Right forelimb (tissue), 1 donor: Measurements from ENCODE around the gene ALKBH4.
A peak's percentile ranks its signal among the peaks of the same experiment; 100 is the strongest.
"Not testable (repeated sequence)": the region's sequence is repeated elsewhere in the genome, so short reads cannot be mapped to it uniquely, and the experiment has no call there.

Experiments
- DNase-seq: peaks from one replicate; pipeline ENCODE4 v3.0.0-alpha.2; 2018

The ALKBH4 gene, protein sequence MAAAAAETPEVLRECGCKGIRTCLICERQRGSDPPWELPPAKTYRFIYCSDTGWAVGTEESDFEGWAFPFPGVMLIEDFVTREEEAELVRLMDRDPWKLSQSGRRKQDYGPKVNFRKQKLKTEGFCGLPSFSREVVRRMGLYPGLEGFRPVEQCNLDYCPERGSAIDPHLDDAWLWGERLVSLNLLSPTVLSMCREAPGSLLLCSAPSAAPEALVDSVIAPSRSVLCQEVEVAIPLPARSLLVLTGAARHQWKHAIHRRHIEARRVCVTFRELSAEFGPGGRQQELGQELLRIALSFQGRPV

DNA sequence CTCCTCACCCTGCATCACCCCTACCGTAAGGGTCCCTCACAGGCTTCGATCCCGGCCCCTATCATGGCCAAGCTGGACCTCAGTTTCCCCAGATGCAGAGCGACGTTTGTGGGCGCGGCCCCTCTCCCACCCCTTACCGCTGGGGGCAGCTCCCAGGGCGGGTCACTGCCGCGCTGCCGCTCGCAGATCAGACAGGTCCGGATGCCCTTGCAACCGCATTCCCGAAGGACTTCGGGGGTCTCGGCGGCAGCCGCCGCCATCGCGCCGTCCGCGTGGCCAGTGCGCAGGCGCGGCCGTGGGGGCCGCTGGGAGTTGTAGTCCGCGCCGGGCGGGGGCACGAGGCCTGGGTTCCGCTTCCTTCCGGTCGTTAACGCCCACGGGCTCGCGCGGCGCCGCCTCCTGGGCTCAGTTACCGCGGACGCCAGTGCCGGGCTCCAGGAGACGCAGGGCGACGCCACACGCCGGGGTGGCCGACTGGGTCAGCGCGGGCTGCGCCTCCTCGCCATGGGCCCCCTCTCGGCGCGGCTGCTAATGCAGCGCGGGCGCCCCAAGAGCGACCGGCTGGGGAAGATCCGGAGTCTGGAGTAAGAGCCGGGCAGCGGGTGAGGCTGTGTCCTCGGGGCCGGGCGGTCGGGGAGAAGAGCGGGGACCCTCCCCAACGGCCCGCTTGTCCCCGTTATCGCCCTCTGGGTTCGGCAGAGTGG lies at the start of gene ALKBH4, which contains the start of gene LRWD1:
Gene ALKBH4 (minus strand): TSS at position 287 of the 704 bp plus-strand sequence. CDS start 27 bp downstream, at position 260.
Gene LRWD1 (plus strand): TSS at position 408 of the 704 bp plus-strand sequence. CDS start 97 bp downstream, at position 505.
- peak; percentile 96 for DNase-seq

DNA sequence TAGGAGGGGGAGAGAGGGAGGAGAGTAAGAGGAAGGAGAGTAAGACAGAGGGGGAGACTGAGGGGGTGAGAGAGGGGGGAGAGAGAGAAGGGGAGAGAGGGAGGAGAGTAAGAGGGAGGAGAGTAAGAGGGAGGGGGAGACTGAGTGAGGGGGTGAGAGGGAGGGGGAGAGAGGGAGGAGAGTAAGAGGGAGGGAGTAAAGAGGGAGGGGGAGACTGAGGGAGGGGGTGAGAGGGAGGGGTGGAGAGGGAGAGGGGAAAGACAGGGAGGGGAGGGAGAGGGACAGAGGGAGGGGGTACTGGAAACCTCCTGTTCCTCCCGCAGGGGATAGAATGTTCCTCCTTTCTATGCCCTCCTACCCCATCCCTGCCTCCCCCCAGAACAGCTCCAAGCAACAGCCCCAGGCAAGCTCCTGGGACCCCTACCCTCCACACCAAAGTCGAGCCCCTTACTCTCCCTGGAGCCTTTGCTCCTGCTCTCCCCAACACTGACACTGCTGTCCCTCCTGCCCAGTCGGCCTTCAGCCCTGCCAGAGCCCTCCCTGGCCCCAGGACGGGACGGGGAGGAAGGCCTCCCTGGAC lies 48.1 kb upstream of the ALKBH4 start:
- DNase-seq: peak; percentile 87

DNA sequence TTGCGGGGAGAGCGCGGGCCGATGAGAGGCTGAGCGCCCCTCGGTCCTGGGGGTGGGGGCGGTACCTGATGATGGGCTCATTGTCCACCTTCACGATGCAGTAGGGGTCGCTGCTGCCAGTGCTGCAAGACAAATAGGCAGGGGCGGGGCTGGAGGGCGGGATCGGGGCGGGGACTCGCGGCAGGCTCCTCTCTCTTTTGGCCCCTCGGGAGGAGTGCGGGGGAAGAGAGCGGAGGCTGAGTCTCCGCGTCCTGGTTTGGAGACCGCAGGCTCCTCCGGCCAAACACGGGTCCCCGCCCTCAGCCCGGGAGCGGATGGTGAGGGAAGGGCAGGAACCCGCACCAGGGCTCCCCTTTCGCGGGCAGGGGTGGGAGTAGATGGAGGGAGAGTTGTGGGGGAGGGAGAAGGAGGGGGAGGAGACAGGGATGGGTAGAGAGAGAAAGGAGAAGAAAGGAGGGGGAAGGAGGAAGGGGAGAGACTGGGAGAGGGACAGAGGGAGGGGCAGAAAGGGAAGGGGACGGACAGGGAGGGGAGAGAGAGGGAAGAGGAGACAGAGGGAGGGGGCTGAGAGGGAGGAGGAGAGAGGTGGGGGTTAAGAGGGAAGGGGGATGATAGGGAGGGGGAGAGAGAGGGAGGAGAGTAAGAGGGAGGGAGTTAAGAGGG lies 47.3 kb upstream of the ALKBH4 start:
- not testable (repeated sequence) for DNase-seq

DNA sequence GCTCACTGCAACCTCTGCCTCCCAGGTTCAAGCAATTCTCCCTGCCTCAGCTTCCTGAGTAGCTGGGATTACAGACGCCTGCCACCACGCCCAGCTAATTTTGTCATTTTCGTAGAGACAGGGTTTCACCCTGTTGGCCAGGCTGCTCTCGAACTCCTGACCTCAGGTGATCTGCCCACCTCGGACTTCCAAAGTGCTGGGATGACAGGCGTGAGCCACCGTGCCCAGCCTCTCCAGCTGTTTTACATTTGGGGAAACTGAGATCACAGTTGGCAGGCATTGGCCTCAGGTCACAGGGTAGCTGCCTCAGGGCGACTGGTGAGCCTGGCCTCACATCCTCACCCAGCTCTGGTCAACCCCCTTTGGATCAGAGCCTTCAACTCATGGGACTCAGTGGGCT lies 45.9 kb upstream of the ALKBH4 start:
- DNase-seq: not testable (repeated sequence)

DNA sequence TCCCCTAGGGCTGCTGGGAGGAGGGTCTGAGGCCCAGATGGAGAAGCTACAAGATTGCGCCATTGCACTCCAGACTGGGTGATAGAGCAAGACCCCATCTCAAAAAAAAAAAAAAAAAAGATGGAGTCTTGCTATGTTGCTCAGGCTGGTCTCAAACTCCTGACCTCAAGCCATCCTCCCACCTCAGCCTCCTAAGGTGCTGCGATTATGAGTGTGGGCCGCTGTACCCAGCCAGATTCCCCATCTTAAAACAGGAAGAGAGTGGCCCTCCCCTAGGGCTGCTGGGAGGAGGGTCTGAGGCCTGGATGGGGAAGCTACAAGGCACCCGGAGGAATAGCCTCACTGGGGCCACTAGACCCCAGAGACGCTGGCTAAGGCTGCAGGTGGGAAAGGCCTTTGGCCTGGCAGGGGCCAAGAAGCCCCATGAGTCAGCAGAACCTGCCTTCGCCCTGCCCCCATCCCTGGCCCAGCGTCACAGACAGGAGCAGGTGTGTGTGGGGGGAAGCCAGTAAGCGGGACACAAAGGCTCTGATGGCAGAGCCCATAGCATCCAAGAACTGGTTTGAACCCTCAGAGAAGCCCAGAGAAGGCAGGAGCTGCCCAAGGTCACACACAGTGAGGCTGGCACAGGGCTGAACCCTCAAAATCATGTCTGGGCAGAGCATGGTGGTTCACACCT lies 42.9 kb upstream of the ALKBH4 start:
- DNase-seq: not testable (repeated sequence)

DNA sequence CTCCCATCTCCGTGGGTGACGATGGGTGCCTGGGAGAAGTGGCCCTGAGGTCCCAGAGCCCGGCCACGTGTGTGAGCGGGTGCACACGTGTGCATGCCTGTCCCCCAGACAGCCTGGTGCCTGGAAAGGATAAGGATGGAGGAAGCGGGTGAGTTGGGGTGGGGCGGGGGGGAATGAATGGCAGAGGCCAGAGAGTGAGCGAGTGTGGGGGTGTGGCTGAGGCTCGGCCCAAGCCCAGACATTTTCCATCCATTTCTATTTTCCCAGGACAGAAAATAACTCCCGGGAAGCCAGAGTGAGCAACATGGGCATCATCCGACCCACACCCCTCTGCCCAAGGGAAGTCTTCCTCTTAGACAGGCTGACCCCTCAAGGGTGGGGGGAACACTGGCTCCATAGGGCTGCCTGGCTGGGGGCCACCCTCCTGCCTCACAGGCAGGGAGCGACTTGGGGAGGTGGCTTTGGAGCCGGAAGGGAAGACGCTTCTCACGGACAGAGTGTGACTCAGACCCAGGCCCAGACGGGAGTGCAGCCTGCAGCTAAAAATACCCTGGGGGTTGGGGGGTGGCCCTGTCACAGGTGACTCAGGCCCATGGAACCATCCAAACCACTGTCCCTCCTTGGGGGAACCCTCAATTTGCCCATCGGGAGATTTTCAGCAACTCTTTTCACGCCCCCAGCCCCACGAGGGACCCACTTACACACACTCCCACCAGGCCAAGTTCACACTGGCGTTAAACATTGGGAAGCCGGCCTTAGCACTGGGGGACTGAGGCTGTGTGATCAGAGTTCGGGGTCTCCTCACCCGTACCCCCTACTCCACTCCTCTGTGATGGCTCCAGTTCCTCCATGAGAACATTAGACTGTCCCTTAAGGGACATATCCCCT lies 40.9 kb upstream of the ALKBH4 start:
- DNase-seq: not testable (repeated sequence)

DNA sequence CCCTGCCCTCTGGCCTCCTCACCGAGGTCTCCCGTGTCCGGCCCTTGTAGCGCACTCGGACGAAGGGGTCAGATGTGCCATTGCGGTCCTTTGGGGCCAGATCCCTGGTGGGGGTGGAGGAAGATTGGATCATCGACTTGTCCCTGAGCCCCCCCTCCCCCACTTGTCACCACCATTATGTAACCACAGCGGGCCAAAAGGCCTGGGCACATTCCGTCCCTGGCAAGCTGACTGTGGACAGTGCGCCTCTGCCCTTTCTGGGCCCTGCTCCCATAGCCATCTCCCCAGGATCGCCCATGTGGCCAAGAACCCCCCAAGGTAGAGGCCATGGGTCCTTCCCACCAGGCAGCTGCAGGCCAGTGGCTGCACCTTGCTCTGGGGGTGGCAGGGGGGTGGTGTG lies 38.5 kb upstream of the ALKBH4 start:
- DNase-seq: not testable (repeated sequence)

DNA sequence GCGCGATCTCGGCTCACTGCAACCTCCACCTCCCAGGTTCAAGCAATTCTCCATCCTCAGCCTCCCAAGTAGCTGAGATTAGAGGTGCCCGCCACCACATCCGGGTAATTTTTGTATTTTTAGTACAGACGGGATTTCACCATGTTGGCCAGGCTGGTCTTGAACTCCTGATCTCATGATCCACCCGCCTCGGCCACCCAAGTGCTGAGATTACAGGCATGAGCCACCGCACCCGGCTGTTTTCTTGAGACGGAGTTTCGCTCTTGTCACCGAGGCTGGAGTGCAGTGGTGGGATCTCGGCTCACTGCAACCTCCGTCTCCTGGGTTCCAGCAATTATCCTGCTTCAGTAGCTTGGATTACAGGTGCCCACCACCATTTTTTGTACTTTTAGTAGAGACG lies 33.7 kb upstream of the ALKBH4 start:
- DNase-seq: not testable (repeated sequence)

DNA sequence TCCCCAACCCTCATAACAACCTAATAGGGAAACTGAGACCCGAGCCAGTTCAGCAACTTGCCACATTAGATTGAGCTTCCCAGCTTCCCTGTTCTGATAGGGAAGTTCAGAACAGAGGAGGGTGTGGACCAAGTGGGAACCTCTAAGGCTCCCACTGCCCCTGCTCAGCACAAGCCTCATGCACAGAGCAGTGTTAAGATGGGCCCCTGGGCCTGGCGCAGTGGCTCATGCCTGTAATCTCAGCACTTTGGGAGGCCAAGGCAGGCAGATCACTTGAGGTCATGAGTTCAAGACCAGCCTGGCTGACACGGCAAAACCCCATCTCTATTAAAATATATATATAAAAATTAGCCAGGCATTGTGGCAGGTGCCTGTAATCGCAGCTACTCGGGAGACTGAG lies 32.6 kb upstream of the ALKBH4 start:
- DNase-seq: not testable (repeated sequence)

DNA sequence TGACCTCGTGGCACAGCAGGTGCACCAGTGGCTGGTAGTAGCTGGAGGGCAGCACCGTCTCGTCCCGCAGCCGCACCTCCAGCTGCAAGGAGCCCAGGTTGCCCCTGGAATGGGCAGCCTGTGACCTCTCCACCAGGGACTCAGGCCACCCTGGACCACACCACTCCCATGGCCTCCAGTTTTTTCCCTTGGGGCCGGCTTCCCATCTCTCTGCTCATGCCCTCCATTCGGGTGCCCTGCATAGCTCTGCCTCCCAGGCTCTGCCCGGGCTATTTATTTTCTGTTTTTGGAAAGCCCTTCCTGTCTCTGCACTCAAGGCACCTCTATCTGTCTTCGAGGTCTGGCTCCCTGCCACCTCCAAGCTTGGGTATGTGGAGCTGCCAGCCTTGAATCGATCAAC lies 32.2 kb upstream of the ALKBH4 start:
- not testable (repeated sequence) for DNase-seq

DNA sequence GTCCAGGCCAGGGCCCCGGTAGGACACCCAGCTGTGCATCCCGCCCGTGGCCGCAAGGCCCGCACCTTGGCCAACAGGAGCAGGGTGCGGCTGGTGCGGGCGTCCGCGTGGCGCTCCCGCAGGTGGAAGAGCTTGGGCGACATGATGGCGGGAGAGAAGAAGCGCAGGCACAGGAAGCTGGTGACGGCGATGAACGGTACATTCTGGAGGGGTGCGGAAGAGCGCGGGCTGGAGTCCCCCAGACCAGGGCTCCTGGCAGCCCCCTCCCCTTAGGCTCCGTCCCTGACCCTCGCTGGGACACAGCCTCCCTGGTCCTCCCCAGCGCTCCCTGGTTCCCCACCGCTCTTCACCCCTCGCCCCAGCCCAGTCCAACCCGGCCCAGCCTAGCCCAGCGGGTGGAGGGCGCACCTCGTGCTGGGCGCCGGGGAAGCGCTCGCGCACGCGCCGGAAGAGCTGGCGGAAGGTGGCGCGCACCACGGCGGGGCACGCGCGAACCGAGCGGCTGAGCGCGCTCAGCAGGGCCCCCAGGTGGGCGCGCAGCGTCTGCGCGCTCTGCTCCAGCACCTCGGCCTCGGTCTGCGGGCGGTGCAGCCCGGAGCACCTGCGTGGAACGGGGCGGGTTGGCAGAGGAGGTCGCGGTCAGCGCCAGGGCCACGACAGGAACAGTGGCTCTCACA lies 29.9 kb upstream of the ALKBH4 start:
- DNase-seq: not testable (repeated sequence)

DNA sequence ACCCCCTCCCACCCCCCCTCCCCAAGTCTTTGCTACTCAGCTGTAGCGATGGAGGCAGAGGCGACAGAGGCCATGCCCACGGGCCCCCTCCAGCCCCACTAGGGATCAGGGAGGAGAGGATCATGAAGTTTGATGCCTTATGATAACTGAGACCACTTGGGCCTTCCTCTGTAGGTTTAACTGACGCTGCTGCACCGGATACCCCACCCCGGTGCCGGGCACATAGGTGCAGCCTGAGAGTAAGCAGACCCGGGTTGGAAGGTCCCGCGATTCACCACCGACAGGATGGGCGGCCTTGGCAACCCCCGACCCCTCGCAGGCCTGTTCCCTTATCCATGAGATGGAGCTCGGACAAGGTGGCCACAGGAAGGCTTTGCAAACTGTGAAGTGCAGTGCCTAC lies 29.4 kb upstream of the ALKBH4 start:
- DNase-seq: not testable (repeated sequence)

DNA sequence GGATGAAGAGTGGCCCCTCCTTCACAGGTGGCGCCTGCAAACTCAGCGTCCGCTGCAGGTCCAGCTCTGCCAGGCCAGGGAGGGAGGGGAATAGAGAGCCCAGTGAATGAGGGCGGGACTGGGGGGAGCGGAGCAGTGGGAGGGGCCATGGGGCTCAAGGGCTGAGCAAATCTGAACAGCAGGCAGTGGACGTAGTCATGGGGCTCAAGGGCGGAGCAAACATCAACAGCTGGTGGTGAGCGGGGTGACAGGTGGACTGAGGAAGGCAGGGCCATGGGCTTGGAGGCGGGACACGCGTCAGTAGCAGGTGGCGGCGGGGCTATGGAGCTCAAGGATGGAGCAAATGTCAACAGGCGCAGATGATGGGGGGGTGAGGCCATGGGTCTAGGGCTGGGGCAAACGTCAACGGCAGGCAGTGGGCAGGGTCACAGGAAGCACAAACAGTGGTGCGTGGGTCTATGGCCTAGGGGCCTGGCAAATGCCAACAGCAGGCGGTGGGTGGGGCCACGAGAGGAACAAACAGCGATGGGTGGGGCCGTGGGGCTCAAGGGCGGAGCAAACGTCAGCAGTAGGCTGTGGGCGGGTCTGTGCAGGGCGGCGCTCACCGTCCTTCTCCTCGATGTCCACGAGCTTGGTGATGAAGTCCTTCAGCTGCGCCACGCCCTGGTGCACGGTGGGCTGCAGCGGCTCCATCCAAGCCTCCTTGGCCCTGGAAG lies 28.7 kb upstream of the ALKBH4 start:
- not testable (repeated sequence) for DNase-seq

DNA sequence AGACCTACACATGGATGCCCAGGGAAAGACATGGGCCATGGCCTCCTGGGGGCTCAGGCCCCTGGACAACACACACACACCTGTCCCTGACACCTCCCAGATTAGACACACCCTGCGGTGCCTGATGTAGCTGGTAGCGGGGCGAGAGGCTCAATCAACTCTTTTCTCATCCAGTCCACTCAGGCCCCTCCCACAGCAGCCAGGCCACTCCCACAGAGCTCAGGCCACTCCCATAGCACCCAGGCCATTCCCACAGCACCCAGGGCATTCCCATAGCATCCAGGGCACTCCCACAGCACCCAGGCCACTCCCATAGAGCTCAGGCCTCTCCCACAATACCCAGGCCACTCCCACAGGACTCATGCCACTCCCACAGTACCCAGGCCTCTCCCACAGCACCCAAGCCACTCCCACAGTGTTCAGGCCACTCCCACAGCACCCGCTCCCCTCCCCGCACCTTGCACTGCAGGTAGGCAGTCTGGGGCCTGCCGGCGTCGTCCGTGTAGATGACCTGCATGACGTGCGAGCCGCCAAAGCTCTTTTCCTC lies 25.9 kb upstream of the ALKBH4 start:
- DNase-seq: not testable (repeated sequence)

DNA sequence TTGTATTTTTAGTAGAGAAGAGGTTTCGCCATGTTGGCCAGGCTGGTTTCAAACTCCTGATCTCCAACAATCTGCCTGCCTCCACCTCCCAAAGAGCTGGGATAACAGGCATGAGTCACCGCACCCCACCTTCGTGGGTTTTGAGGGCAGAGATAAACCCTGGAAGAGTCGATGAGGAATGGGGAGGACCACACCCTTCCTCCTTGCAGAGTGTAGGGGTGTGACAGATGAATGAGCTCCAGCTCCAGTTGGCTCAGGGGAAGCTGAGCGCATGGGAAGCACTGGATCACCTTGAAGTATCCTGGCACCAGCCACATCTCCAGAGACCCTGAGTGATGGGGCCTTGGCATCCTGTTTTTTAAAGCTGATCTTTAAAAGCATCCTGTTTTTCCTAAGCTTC lies 19.7 kb upstream of the ALKBH4 start:
- not testable (repeated sequence) for DNase-seq

DNA sequence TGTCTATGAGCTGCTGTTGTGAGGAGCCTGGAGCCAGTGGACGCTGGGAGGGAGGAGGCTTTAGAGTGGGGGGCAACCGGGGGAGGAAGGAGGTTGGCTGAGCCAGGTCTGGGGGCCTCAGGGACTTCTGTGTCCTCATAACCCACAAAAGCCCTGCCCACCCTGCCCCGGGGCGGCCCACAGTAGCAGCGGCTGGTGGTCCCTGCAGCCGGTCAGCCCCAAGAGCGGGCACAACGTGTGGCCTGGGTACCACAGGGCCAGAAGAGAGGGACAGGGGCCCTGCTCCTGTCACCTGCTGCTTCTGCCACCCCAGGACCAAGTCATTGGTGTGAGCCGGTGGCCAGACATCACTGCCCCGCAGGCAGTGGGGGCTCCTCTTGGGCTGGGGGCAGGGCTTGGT lies 17.3 kb upstream of the ALKBH4 start:
- not testable (repeated sequence) for DNase-seq

DNA sequence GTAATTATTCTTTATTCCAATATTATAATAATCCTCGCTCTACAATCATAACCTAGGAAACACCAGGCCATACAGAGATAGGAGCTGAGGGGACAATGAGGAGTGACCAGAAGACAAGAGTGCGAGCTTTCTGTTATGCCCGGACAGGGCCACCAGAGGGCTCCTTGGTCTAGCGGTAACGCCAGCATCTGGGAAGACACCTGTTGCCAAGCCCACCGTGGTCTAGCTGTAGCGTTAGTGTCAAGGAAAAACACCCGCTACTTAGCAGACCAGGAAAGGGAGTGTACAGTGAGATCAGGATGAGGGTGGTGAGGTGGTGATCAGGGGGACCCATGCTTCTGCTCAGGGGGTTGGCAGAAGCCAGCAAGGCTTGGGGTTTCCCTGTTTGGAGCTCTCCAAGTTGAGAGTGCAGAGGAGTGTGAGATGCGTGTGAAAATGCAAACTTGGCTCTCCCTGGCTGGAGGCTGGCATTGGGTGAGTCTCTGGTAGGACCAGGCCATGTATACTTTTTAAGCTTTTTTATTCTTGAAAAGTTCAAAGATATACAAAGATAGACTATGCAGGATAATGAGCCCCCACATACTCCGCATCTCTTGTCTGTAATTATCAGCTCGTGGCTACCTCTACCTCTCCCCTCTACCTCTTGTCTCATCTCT lies 15.4 kb upstream of the ALKBH4 start:
- not testable (repeated sequence) for DNase-seq

DNA sequence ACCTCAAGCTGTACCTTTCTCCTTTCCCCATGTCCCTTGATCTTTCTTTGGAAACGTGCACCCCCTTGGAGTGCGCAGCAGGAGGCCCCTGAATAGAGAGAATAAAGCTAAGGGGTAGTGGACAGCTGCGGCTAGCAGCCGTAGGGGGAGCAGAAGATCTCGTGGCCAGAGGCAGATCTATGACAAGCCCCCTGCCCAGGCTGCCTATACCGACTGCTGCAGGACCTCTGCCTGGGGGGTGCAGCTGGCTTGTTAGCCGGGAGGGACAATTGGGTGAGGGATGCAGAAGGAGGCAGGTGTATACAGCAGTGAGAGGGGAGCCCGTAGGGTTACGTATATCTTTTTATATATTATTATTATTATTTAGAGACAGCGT lies 14.5 kb upstream of the ALKBH4 start:
- DNase-seq: not testable (repeated sequence)
